Keratinocyte (primary cell): ENCODE measurements around the gene SLC1A2.

Source experiments
- CTCF ChIP-seq, 3 experiments: IDR thresholded peaks in 1 of 3; conservative IDR thresholded peaks in 1 of 3; optimal IDR thresholded peaks in 1 of 3; 2 replicates in 2 of 3; 3 replicates in 1 of 3; pipeline versions ENCODE3 to v1.5.1; 2011; ENCODE audit warnings: low read length in 3 of 3, mild to moderate bottlenecking in 3 of 3, moderate library complexity in 2 of 3, control low read depth in 1 of 3, inconsistent platforms in 1 of 3; ENCODE audit not compliant: insufficient read depth in 2 of 3; ENCODE audit errors: extremely low read depth in 1 of 3
- EZH2 ChIP-seq: IDR thresholded peaks from one replicate; pipeline ENCODE4 v1.6.1; 2012; ENCODE audit warnings: inconsistent platforms, mild to moderate bottlenecking, low read length, moderate library complexity

GRCh38 chr11:35366798-35367197 lies 52.6 kb downstream of the SLC1A2 start:
- no peak for TF ChIP-seq CTCF (optimal IDR thresholded peaks at IDR 0.05 in 1 of 3, IDR thresholded peaks at IDR 0.05 in 1 of 3, conservative IDR thresholded peaks at IDR 0.05 in 1 of 3; ENCODE audit: extremely low read depth in 1 of 3, insufficient read depth in 2 of 3, low read length in 3 of 3)
- TF ChIP-seq EZH2 = no peak
